Stimulated activated CD4-positive, alpha-beta T cell treated with anti-CD3 and anti-CD28 coated beads, Interleukin-1b, Interleukin-23, amount 100 ng/mL, for 48 hours (primary cell): ENCODE measurements around the gene GABRR2.

Experiments used
- DNase-seq: peaks from one replicate; pipeline ENCODE4 v3.0.0-alpha.2; 2020

The GABRR2 gene

DNA sequence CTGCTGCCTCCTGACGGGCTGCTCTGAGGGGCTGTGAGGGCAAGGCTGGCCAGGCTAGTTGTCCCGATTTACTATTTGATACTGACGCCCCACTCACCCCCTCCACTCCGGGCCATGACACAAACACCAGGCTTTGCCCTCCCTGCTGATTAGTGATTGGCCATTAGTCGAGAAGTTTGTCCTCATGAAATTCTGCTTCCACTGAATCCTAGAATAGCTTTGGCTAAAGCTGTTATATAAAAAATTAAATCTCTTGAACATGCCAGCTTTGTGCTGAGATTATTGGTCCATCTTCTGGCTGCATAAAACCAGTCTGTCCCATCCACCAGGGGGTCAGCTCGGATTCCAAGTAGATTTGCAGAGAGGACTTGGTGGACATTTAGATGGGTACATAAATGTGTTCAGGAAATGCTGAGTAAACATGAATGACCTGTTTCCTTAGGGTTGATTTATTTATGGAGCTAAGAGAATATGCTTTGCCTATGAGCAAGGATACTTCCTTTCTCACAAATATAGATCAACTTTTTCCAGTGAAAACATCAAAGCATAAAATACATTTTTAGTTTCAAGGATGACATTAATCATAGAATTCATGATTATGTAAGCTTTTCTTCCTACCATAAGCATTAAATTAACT lies at the start of gene GABRR2:
Gene GABRR2 (minus strand): TSS at position 51 of the 637 bp plus-strand sequence. CDS start 134 bp downstream, outside the sequence.
- DNase-seq: no peak

DNA sequence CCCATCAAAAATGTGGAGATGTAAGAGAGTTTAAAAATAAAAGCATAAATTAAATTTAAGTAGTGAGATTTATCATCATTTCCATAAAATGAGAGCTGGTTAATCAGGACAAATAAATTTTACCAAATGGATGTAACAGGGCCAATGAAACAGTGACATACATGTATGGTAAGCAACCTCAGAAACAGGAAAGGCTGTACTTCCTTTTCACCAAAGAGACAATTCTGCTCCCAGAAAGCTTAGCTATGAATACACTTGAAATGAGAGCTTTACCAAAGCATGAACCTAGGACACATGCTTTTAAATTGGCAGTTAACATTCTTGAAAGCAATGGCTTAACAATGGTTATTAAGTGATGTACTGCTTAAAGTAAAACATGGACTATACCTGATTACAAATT lies 49.5 kb upstream of the GABRR2 start:
- no peak for DNase-seq

DNA sequence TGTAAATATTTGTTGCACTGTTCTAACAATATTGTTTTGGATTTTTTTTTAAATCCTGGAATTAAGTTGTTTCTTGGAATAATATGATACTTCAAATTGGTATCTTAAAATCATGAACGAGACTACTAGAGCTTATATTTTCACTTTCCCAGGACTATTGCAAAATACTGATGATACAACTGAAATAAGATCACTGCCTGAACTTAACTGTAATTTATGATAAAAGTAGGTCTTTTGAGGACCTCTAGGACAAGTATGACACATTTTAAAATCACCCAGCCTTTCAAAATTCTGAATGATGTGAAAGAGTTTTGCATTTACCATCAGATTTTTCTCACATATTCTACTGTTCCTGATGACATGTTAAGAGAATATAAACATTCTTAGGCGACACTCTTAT lies 46.1 kb upstream of the GABRR2 start:
- DNase-seq: no peak

DNA sequence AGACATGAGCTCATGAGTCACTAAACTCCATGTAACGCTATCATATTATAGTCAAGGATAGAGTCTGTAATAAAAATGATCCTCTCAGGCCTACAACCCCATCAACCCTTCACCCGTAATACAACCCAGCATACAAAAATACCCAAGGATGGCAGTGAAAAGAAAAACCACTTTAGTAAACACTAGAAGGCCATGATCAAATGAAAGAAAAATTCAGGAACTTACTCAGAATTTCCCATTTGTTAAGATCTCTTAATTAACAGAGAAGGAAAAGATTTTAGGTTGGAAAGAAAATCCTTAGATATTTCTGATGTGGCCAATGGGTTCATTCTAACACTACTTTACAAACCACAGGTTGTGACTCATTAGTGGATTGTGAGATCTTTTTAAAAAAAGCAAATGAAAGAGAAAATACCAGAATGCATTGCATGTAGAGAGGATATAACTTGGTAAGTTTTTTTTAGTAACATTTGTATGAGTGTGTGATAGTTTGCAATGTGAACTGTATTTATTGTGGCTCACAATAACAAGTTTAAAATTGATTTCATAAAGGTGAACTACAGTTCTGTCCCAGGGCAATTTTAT lies 45.4 kb upstream of the GABRR2 start:
- DNase-seq: no peak

DNA sequence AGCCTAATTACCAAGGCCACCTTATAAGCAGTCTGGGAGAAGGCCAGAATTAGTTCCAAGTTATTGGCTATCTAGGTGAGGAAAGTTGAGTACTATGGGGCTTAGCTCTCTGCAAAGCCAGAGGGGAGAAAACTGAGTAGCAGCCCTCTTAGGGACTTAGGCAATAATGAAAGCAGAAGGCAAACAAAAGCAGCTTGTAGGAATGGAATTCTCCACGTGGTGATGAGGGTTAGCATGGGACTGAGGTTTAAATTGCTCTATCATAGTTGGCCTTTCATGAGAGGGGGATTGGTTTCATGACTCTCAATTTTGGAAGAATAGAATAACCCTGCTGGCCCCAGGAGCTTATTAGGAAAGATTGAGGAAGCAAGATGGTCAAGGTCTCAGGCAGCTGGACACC lies 44.5 kb upstream of the GABRR2 start:
- DNase-seq: no peak

DNA sequence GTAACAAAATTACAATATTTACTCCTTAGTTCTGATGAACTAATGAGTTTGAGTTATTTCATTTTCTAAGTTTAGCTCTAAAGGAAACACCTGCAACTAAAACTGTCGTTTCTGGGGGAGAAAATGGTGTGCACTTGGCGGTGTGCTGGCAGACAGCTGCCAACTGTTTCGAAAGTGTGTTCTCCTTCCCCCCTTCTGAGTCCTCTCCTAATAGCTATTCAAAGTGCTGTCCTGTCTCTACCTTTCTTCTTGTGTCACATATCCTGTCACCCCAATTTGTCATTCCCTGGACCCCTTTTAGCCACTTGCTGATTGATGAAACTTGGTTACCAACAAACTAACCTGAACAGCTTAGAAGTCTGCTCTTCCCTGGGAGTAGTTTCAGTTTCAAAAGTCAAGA lies 42.3 kb upstream of the GABRR2 start:
- no peak for DNase-seq

DNA sequence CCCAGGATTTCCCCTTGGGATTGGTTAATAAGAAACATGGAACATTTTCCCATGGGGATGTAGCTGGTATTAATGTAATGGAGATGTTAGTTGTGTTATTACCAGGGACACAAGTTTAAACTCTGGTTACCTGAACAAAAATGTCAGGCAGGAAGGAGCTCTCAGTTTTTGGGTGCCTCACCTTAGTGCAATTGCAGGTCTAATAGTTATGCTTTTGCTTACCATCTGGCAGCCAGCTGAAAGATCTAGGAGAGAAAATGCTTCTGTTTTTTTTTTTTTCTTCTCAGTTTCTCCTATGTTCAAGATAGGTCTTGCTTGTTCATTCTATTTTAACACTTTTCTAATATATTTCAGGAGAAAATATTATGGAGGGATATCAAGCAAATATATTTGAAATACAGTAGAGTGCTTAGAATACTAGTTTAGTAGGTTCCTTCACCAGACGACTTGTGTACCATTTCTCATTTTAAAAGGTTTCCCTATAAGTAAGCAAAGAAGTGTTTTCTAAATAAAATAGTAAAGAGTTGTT lies 41.6 kb upstream of the GABRR2 start:
- DNase-seq: no peak

DNA sequence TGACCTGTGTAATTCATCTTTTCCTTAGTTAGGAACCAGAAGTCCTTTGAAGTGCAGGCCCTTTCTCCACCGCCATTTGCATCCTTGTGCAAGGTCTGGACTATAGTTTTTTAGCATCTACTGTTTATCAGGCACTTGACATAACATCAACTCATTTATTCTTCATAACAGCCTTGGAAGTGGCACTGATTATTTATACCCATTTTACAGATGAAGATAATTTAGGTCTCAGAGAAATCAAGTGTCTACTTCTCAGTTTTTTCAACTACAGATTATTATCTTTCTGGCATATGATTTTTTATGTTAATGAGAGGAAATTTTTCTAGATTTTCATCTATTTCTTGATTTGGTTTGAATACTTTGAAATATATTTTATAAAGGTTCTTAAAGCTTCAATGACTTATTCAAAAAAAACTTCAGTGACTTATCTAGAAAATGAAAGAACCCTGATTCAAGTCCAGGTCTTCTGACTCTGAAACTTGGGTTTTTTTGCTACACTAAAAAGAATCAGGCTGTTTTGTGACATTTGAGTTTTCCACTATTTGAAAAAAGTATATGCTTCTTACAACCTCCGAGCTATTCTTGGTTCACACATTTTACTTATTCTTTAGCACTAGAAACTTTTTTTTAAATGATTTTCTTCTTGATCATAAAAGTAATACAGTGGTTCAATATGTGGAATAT lies 40.6 kb upstream of the GABRR2 start:
- no peak for DNase-seq

DNA sequence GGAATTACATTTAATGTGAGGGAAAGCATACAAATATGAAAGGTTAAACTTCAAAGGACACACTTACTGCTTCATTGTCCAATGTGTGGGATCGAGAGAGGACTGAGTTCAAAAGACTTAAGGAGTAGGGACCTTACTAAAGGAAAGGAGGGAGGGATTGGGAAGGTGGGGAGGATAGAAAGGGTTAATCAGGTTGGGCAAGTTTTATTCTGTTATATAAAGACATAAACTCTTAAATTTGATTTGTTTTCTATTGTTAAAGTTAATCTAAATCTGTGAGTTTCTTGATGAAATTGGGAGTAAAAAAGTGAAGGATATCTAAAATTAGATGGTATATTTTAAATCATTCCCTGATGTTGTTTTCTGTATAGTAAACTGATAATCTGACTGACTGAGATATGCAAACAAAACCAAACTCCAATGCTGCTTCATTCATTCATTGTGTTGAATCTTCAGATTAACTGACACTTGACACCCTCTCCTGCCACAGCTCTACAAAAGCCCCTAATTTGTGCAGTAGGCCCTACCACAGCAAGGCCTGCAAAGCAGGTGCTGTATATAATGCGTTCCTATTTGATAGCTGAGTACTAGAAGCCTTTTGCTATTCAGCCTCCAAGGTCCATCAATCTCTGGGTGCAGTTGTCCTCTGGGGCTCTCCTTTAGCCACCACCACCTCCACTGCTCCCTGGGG lies 38.7 kb upstream of the GABRR2 start:
- no peak for DNase-seq

DNA sequence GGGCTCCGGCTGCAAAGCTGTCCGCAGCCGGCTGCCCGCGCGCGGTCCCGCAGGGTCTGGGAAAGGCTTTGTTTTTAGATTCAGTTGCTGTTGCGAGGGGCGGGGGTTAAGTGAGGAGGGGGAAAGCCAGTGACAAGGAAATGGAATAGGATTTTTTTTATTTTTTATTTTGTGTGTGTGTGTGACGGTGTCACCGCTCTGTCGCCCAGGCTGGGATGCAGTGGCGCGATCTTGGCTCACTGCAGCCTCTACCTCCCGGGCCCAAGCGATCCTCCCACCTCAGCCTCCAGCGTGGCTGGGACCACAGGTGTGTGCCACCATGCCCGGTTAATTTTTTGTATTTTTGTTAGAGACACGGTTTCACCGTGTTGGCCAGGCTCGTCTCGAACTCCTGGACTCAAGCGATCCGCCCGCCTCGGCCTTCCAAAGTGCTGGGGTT lies 38.0 kb upstream of the GABRR2 start:
- DNase-seq: peak; percentile 16

DNA sequence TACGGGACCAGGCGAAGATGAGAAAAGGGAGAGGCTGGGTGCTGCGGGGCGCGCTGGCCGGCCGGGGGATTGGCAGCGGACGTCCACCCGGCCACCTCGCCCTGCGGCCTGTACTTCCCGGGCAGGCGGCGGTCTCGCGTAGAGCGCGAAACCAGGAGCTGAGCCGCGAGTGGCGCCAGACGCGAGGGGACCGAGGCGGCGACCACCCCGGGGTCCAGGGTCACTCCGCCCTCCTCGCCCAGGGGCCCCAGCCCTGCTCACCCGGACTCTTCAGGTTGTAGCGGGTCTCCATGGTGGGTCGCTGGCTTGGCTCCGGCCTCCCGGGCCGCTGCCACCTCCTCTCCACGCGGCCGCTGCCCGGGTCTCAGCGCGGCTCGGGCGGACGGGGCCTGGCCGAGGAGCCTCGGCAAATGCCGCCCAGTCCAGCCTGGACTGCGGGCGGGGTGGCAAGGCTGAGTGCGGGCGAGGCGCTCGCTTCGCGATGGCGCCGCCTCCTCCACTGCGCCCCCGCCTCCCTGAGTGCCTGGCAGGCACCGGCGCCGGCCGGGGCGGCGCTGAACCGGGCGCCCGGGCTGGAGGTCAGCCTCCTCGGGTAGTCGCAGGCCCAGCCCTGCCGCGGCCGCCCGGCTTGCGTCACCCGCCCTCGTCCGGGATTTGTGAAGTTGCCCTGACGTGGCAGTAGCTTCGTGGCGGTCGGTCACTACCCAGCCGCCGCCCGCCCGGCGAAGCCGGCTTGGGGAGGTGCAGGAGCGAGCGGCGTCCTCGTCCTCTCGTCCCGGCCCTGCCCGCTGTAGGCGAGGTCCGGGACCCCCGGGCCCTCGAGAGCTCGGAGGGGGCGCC lies 37.4 kb upstream of the GABRR2 start, which contains the start of gene UBE2J1:
Gene UBE2J1 (minus strand): TSS at position 445 of the 840 bp plus-strand sequence. CDS start 153 bp downstream, at position 292.
- DNase-seq: peak; percentile 68

DNA sequence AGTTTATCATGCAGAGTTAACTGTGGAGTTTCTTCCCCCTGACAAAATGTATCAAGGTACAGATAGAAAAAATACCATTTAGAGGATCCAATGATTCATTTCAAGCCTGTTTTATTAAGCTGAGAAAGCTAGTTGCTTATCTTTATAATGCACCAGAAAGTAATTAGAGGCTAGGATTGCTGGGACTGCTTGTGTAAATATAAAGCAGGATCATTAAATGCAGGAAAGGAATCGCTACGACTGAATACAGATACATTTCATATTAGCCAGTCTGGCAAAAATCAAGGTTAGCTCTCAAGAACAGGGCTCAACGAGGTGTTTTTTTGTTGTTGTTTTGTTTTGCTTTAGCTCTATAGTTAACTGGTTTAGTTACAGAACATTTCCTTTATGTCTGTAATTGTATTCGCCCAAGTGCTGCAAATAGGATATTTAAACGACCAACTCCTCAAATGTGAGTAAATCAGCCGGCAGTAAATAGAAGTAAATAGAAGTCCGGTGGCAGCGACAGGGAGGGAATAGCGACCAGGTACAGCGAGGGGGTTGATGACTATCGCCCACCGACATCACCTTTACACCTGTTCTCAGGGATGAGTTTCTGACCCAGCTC lies 36.7 kb upstream of the GABRR2 start:
- no peak for DNase-seq

DNA sequence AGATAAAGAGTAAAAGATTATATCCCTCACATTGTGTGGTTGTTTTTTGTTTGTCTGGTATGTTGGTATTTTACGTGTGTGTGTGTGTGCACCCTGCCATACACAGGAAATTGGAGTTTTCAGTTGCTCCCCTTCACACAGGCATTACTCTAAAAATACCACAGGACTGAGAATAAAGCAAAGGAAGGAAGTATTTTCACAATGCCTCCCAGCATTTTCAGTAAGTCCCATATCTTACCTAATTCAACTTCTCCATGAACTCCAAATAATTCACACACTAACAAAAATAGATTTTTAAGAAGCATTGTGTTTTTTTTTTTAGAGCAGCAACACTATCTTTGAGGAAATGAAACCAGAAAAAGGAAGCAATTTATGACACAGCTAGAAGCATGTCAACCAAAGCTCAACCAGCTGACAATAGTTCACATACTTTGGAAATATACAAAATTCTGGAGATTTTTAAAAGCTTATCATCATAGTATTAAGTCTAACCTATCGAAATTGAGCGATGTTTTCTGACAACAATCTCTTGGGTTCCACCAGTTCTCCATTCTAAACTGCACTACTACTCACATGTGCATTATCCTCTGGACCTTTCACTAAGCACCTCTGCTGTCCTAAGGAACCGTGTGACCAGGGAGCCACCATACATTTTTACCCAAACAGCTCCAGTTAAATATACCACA lies 35.3 kb upstream of the GABRR2 start:
- no peak for DNase-seq

DNA sequence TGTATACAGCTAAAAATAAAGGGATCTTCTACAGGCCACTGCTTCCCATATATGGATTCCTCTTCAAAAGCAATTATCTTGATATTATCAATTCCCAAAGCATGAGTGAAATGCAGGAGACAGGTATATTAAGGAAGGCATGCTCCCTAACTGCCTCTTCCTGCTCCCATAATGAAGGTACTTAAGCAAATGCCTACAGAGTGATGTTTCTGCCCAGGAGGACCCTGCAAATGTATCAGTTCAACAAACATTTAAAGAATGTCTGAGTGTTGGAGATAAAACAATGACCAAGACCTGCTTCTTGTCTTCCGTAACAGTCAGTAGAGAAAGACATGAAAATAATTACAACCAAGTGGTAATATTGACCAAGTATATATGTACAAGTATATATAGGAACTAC lies 33.3 kb upstream of the GABRR2 start:
- DNase-seq: no peak

DNA sequence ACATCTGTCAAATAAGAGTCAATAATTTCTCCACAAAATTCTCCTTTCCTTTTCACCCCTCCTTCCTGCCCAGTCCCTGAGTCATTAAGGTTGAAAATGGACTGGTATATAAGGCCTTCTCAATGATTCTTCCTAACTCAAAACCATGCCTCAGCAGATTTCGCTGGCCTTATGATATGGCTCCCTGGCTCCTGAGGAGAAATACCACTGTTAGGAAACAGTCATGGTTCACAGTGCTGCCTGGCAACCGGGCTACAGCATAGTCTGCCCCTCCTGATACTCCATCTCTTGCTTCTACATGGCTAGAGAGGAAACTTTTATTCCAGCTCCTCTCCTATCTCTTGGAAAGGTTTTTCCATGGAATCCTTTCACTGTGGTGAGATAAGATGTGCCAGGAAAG lies 32.7 kb upstream of the GABRR2 start:
- DNase-seq: no peak

DNA sequence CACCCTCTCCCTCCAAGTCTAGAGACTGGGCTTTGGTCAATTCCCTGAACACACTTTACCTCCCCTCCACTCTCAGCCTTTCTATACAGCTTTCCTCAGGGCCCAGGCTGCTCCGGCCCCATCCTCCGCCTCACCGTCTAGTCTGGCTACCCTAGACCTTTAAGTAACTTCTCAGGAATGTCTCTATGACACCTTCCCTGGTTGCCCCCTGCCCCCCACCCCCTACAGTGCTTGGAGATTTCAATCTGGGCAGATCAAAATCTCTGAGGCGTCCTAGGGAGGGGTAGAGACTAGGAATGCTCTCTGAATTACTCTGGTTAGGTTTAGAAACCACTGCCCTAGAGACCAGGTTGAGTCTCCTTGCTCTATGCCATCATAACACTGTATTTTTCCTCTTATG lies 31.3 kb upstream of the GABRR2 start:
- DNase-seq: no peak

DNA sequence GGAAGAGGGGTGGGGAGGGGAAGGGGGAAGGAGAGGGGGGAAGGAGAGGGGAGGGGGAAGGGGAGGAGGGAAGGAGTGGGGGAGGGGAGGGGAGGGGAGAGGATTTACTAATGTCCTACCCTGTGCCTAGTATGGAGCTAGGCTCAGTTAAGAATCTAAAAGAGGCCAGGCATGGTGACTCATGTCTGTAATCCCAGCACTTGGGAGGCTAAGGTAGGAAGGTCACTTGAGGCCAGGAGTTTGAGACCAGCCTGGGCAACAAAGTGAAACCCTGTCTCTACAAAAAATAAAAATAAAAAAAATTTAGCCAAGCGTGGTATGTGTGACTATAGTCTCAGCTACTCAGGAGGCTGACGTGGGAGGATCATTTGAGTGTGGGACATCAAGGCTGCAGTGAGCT lies 24.5 kb upstream of the GABRR2 start:
- DNase-seq: no peak

DNA sequence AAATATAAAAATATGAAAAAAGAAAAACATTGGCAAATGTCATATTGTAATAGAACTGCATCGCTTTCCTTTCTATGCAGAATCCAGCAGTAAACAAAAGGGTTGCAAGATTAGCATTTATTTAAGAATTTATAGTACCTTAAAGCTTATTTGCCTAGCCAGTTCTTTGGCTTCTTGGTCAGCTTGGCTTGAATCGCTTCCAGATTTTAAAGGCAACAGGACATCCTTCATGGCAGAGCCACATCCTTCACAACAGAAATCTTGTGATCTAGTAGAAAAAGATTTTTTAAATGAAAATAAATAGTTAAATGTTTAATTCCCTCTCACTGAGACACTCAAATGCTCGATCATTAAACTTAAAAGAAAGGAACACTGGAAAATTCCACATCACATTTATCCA lies 20.1 kb upstream of the GABRR2 start:
- no peak for DNase-seq

DNA sequence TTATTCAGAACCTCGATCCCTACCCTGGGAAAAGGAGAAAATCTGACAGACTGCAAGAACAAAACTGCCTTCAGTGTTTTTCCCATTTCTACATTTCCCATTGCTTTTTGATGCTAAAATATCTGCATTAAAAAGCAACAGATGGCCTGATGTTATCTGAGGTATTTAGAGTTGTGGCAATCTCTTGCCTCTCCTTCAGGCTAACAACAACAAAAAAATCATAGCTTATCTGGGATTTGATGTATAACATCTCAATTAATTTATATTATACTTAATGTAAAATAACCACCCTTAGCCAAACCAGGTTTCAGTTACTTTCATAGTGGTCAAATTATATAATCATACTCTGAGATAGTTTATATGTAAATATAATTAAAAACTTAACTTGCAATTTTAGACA lies 15.8 kb upstream of the GABRR2 start:
- no peak for DNase-seq

DNA sequence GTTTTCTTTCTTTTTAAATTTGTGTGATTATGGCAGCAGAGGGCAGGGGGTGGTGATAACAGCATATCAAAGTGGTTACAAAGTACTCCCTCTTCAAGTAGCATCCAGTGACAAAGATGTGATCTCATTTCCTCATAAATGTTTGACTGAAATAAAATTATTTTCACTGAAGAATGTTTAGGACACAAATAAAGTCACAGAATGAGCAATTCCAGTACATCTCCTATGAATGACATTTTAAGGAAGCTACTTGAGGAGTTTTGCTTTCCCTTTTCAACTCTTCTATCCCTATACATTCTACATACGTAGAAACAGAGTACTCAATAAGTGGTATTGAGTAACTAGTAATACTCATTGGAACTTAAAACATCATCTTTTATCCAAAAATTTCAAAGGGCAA lies 13.9 kb upstream of the GABRR2 start:
- DNase-seq: no peak

DNA sequence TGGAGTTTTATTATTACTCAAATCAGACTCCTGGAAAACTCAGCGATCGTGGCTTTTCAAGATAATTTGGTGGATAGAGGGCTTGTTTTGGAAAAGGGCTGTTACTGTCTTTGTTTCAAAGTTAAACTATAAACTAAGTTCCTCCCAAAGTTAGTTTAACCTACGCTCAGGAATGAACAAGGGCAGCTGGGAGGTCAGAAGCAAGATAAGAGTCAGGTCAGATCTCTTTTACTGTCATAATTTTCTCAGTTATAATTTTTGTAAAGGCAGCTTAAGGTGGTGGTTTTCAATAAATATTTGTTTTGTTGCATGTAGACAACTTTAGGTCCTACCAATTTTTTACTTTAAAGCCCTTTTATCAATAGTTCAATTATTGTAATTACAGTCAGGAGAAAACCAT lies 9.2 kb upstream of the GABRR2 start:
- no peak for DNase-seq
